Spleen (tissue), 7 donors: Measurements from ENCODE around the gene EHHADH.
A peak's percentile ranks its signal among the peaks of the same experiment; 100 is the strongest.

Source experiments
- CTCF ChIP-seq, 11 experiments: fragments of 200-600 bp in 7 of 11; fragments of 450-650 bp in 4 of 11; sonication (generic) in 4 of 11; IDR thresholded peaks in 8 of 11; conservative IDR thresholded peaks in 3 of 11; 1 replicate in 7 of 11; 2 replicates in 4 of 11; pipeline versions ENCODE4 v1.4.0 to v1.8.0; 2016 to 2021; ENCODE audit warnings: antibody characterized with exemption in 11 of 11, inconsistent platforms in 4 of 11, mild to moderate bottlenecking in 1 of 11
- POLR2A ChIP-seq, 3 donors: fragments of 450-650 bp; IDR thresholded peaks; one replicate each; pipeline ENCODE4 v1.5.1; 2017; ENCODE audit warnings: antibody characterized with exemption in 3 of 3, mild to moderate bottlenecking in 1 of 3
- donor health status: DM: no; HTN: no; CAD: no; lungs with moderate emphysema.
- donor health status: DM: no; HTN: no; CAD: no.
- donor health status: DM: no; HTN: no; CAD: no.

GRCh38 chr3:185253645-185254410 lies at the start of gene EHHADH:
- peak in 1 of 11 experiments; percentile 12 for TF ChIP-seq CTCF (IDR thresholded peaks at IDR 0.05 in 8 of 11, conservative IDR thresholded peaks at IDR 0.05 in 3 of 11)
- no peak for TF ChIP-seq POLR2A (IDR thresholded peaks at IDR 0.05)
